Osteoblast (primary cell): ENCODE results near the gene FAF1. TPM values are rescaled to one million over a fixed set of nuclear protein-coding genes. Genes with fewer than 3 reads are reported as not detected.
A peak's percentile ranks its signal among the peaks of the same experiment; 100 is the strongest.

ENCODE experiments used
- DNase-seq: peaks from one replicate; pipeline ENCODE4 v3.0.0; 2011; ENCODE audit warnings: low spot score, mixed read lengths; ENCODE audit not compliant: insufficient read length; ENCODE audit errors: missing footprints
- H2AFZ ChIP-seq: 2 replicates; pipeline ENCODE4 v1.6.0; 2011; ENCODE audit warnings: mild to moderate bottlenecking, low read length
- H3K27ac ChIP-seq: 2 replicates; pipeline ENCODE4 v1.5.1; 2011; ENCODE audit warnings: mild to moderate bottlenecking, low read depth, low read length, moderate library complexity
- H3K27me3 ChIP-seq: 2 replicates; pipeline ENCODE4 v1.6.0; 2012; ENCODE audit warnings: mild to moderate bottlenecking, control low read depth, inconsistent platforms, low read length, moderate library complexity; ENCODE audit not compliant: insufficient read depth
- H3K36me3 ChIP-seq: 2 replicates; pipeline ENCODE4 v1.5.1; 2011; ENCODE audit warnings: mild to moderate bottlenecking, low read length, control low read depth, moderate library complexity; ENCODE audit not compliant: insufficient read depth
- H3K4me1 ChIP-seq: 2 replicates; pipeline ENCODE4 v1.5.1; 2011; ENCODE audit warnings: mild to moderate bottlenecking, low read length, control low read depth, moderate library complexity; ENCODE audit not compliant: insufficient read depth
- H3K4me2 ChIP-seq: 2 replicates; pipeline ENCODE4 v1.6.0; 2011; ENCODE audit warnings: mild to moderate bottlenecking, low read length; ENCODE audit not compliant: insufficient read depth
- H3K4me3 ChIP-seq: fragments of 200-600 bp; sonication (generic); 3 replicates; pipeline ENCODE4 v1.5.1; 2012; ENCODE audit warnings: mild to moderate bottlenecking, low read length, inconsistent platforms; ENCODE audit not compliant: insufficient read depth
- H3K79me2 ChIP-seq: 2 replicates; pipeline ENCODE4 v1.6.0; 2012; ENCODE audit warnings: mild to moderate bottlenecking, low read length, control low read depth, inconsistent platforms; ENCODE audit not compliant: insufficient read depth
- H3K9me3 ChIP-seq: 2 replicates; pipeline ENCODE4 v1.5.1; 2011; ENCODE audit warnings: low read depth, low read length, control low read depth
- H4K20me1 ChIP-seq: 2 replicates; pipeline ENCODE4 v1.6.0; 2012; ENCODE audit warnings: mild to moderate bottlenecking, low read length, control low read depth; ENCODE audit not compliant: insufficient read depth
- CTCF ChIP-seq: IDR thresholded peaks from 2 replicates; pipeline ENCODE4 v1.5.1; 2011; ENCODE audit warnings: mild to moderate bottlenecking, low read depth, low read length, moderate library complexity; ENCODE audit errors: extremely low read depth
- total RNA-seq: library from RNA; depleted of rRNA; stranded (reverse); fragments of >200 nt; gene quantifications from 2 replicates; pipeline ENCODE4 v1.2.3, GENCODE V29; 2012

Gene FAF1
- total RNA-seq, 1 donor = 40.5 TPM

GRCh38 chr1:50426702-50427085 is 533.4 kb downstream of the FAF1 start:
- Histone ChIP-seq H2AFZ (no peak overlapping the region), H3K36me3 (no peaks in the 10 kb centered on the region), H3K27me3 (peaks cover 100% of the 10 kb centered on the region), H4K20me1 (peaks cover 5% of the 10 kb centered on the region), H3K4me3 (no peak overlapping the region), H3K79me2 (no peaks in the 10 kb centered on the region), H3K27ac (no peak overlapping the region), H3K4me2 (no peak overlapping the region), H3K4me1 (no peaks in the 10 kb centered on the region), H3K9me3 (no peaks in the 10 kb centered on the region)
- no peak for TF ChIP-seq CTCF
- DNase-seq = peak; percentile 83

GRCh38 chr1:50426108-50426700 is 533.9 kb downstream of the FAF1 start:
- Histone ChIP-seq H4K20me1 (peaks cover 5% of the 10 kb centered on the region), H3K4me3 (no peak overlapping the region), H3K36me3 (no peaks in the 10 kb centered on the region), H3K79me2 (no peaks in the 10 kb centered on the region), H3K4me1 (no peaks in the 10 kb centered on the region), H3K27me3 (peaks cover 100% of the 10 kb centered on the region), H3K27ac (no peak overlapping the region), H3K9me3 (no peaks in the 10 kb centered on the region), H3K4me2 (no peak overlapping the region), H2AFZ (no peak overlapping the region)
- DNase-seq = peak; percentile 68
- no peak for TF ChIP-seq CTCF

DNA sequence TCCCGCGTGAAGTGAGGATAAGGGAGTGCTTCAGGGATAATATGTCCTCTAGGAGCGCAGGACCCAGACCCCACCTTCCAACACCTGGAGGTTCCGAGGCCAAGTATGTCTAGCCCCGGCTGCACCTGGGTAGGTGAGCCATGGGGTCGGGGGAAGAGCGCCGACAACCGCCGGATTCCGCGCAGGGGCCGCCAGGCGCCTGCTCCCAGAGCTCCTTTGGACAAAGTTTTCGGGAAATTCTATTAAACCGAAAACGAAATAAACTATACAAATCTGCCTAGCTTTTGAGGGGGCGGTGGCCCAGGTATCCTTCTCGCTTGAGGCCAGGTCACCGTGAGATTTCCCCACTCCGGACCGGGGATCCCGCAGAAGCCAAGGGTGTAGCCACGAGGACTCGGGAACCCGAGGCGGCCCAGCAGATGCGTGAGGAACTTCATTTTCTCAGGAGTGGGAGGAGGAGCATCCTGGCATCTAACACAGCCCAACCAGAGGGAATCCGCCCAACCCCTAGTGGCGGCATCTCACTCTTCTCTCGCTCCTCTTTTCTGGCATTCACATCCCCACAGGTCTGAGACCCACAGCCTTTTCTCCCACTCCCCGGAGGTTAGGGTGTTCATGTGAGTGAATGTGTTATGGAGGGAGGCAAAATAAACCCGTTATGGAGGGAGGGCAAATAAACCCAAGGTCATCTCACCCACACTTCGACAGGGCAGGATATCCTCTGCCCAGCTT is 534.5 kb downstream of the FAF1 start:
- DNase-seq = peak; percentile 92
- Histone ChIP-seq H3K4me3 (no peak overlapping the region), H4K20me1 (peaks cover 5% of the 10 kb centered on the region), H3K9me3 (no peaks in the 10 kb centered on the region), H3K27ac (no peak overlapping the region), H3K79me2 (no peaks in the 10 kb centered on the region), H3K4me1 (no peaks in the 10 kb centered on the region), H2AFZ (no peak overlapping the region), H3K27me3 (peaks cover 100% of the 10 kb centered on the region), H3K36me3 (no peaks in the 10 kb centered on the region), H3K4me2 (no peak overlapping the region)
- TF ChIP-seq CTCF = no peak

- Histone ChIP-seq H3K27me3 (peaks cover 100% of the 10 kb centered on the region), H2AFZ (no peak overlapping the region), H3K79me2 (no peaks in the 10 kb centered on the region), H3K4me1 (no peaks in the 10 kb centered on the region), H3K4me2 (no peak overlapping the region), H3K27ac (no peak overlapping the region), H3K4me3 (no peak overlapping the region), H3K9me3 (no peaks in the 10 kb centered on the region), H3K36me3 (no peaks in the 10 kb centered on the region), H4K20me1 (peaks cover 5% of the 10 kb centered on the region)
- DNase-seq = peak; percentile 74
- TF ChIP-seq CTCF = no peak
Measured at GRCh38 chr1:50424884-50425375, 535.1 kb downstream of the FAF1 start.
